CD14-positive monocyte (primary cell): ENCODE results near the gene RHOBTB3. TPM values are rescaled to one million over a fixed set of nuclear protein-coding genes. Genes with fewer than 3 reads are reported as not detected.
A peak's percentile ranks its signal among the peaks of the same experiment; 100 is the strongest.

Experiments used
- DNase-seq, 3 donors: peaks; one replicate each; pipeline ENCODE4 v3.0.0-alpha.2; 2011 to 2022
- H2AFZ ChIP-seq: 2 replicates; pipeline ENCODE4 v1.6.0; 2012; ENCODE audit warnings: mild to moderate bottlenecking, low read depth, low read length, inconsistent platforms; ENCODE audit not compliant: insufficient read depth, poor library complexity, severe bottlenecking
- H3K27ac ChIP-seq, 2 donors: 1 replicate in 1 of 2; 2 replicates in 1 of 2; pipeline ENCODE4 v1.5.1; 2012 to 2013; ENCODE audit warnings: low read length in 2 of 2, control low read depth in 1 of 2, inconsistent platforms in 1 of 2, low read depth in 1 of 2, mild to moderate bottlenecking in 1 of 2
- H3K27me3 ChIP-seq, 2 donors: one replicate each; pipeline versions ENCODE4 v1.6.0 to v1.6.1; 2011 to 2013; ENCODE audit warnings: low read length in 2 of 2; ENCODE audit not compliant: control insufficient read depth in 2 of 2, insufficient read depth in 2 of 2
- H3K36me3 ChIP-seq, 2 donors: replicated peaks in 1 of 2; 1 replicate in 1 of 2; 2 replicates in 1 of 2; pipeline versions ENCODE4 v1.5.1 to v1.6.1; 2012 to 2013; ENCODE audit warnings: low read length in 2 of 2, control low read depth in 1 of 2, inconsistent platforms in 1 of 2, mild to moderate bottlenecking in 1 of 2; ENCODE audit not compliant: insufficient read depth in 2 of 2, control insufficient read depth in 1 of 2
- H3K4me1 ChIP-seq, 2 donors: 1 replicate in 1 of 2; 2 replicates in 1 of 2; pipeline versions ENCODE4 v1.5.1 to v1.6.1; 2012 to 2013; ENCODE audit warnings: low read length in 2 of 2, control low read depth in 1 of 2, inconsistent platforms in 1 of 2, mild to moderate bottlenecking in 1 of 2, moderate library complexity in 1 of 2; ENCODE audit not compliant: insufficient read depth in 2 of 2, control insufficient read depth in 1 of 2
- H3K4me2 ChIP-seq: replicated peaks from 2 replicates; pipeline ENCODE3; 2012; ENCODE audit warnings: low read length, moderate library complexity, mild to moderate bottlenecking; ENCODE audit not compliant: poor library complexity, severe bottlenecking; ENCODE audit errors: extremely low read depth
- H3K4me3 ChIP-seq, 3 experiments: fragments of 200-600 bp in 1 of 3; sonication (generic) in 1 of 3; replicated peaks in 1 of 3; 1 replicate in 2 of 3; 2 replicates in 1 of 3; pipeline ENCODE4 v1.5.1; 2011 to 2013; ENCODE audit warnings: low read length in 3 of 3, mild to moderate bottlenecking in 3 of 3, control low read depth in 2 of 3, low read depth in 2 of 3, inconsistent platforms in 1 of 3, moderate library complexity in 1 of 3
- H3K79me2 ChIP-seq: 2 replicates; pipeline ENCODE4 v1.6.0; 2012; ENCODE audit warnings: mild to moderate bottlenecking, control low read depth, inconsistent platforms, low read length, moderate library complexity; ENCODE audit not compliant: insufficient read depth
- H3K9ac ChIP-seq: 2 replicates; pipeline ENCODE4 v1.6.0; 2017; ENCODE audit warnings: low read length, mild to moderate bottlenecking; ENCODE audit not compliant: insufficient read depth, poor library complexity, severe bottlenecking
- H3K9me3 ChIP-seq, 2 donors: replicated peaks in 1 of 2; 1 replicate in 1 of 2; 2 replicates in 1 of 2; pipeline versions ENCODE4 v1.5.1 to v1.6.1; 2012 to 2013; ENCODE audit warnings: low read length in 2 of 2, control low read depth in 1 of 2; ENCODE audit not compliant: control insufficient read depth in 1 of 2, insufficient read depth in 1 of 2
- H4K20me1 ChIP-seq: 2 replicates; pipeline ENCODE4 v1.6.0; 2012; ENCODE audit warnings: mild to moderate bottlenecking, low read length, control low read depth, moderate library complexity; ENCODE audit not compliant: insufficient read depth
- H3K27ac Mint-ChIP-seq, 7 donors: one replicate each; pipeline ENCODE4 v1.8.0; 2020; ENCODE audit warnings: mild to moderate bottlenecking in 7 of 7, mixed read lengths in 7 of 7, moderate library complexity in 6 of 7, inconsistent platforms in 2 of 7
- H3K27me3 Mint-ChIP-seq, 3 donors: one replicate each; pipeline ENCODE4 v1.8.0; 2021 to 2022; ENCODE audit warnings: low read depth in 3 of 3, mild to moderate bottlenecking in 3 of 3, mixed read lengths in 3 of 3, moderate library complexity in 3 of 3, inconsistent platforms in 1 of 3
- H3K36me3 Mint-ChIP-seq, 2 donors: one replicate each; pipeline ENCODE4 v1.8.0; 2020; ENCODE audit warnings: mixed read lengths in 2 of 2, inconsistent platforms in 1 of 2, mild to moderate bottlenecking in 1 of 2
- H3K4me1 Mint-ChIP-seq: one replicate; pipeline ENCODE4 v1.8.0; 2020; ENCODE audit warnings: mild to moderate bottlenecking, mixed read lengths
- H3K4me3 Mint-ChIP-seq, 2 donors: one replicate each; pipeline ENCODE4 v1.8.0; 2020; ENCODE audit warnings: mild to moderate bottlenecking in 2 of 2, mixed read lengths in 2 of 2, moderate library complexity in 1 of 2
- H3K9me3 Mint-ChIP-seq, 7 donors: one replicate each; pipeline ENCODE4 v1.8.0; 2020 to 2022; ENCODE audit warnings: mixed read lengths in 7 of 7, mild to moderate bottlenecking in 6 of 7, moderate library complexity in 6 of 7, inconsistent platforms in 2 of 7
- WGBS: methylation state at CpG from one replicate; pipeline ENCODE4 v1.1.5; 2013; ENCODE audit warnings: missing lambda C conversion rate; ENCODE audit not compliant: insufficient coverage; 5-methylcytosine and 5-hydroxymethylcytosine counted together
- intact Hi-C, 2 donors: fragments of 100-400 bp; cut with micrococcal nuclease; formaldehyde crosslinking; loops; one replicate each; pipeline versions ENCODE4 v1.15.0 to v1.15.1; 2023
- polyA plus RNA-seq, 3 donors: library from polyadenylated mRNA; depleted of rRNA in 1 of 3; unstranded in 2 of 3; stranded (reverse) in 1 of 3; fragments of 300-500 nt in 2 of 3; fragments of >200 nt in 1 of 3; fragmentation: Illumina TruSeq in 2 of 3; gene quantifications; 1 replicate in 2 of 3; 2 replicates in 1 of 3; pipeline ENCODE4 v1.2.3, GENCODE V29; 2012 to 2021
- TF ChIP-seq, protein P1 (sequence below): fragments of 200-600 bp; IDR thresholded peaks from one replicate; pipeline ENCODE4 v1.8.0; 2022; ENCODE audit warnings: antibody characterized with exemption, mild to moderate bottlenecking

The RHOBTB3 gene
- polyA plus RNA-seq, 3 donors = 0.41 to 1.5 (median 0.63) TPM

DNA sequence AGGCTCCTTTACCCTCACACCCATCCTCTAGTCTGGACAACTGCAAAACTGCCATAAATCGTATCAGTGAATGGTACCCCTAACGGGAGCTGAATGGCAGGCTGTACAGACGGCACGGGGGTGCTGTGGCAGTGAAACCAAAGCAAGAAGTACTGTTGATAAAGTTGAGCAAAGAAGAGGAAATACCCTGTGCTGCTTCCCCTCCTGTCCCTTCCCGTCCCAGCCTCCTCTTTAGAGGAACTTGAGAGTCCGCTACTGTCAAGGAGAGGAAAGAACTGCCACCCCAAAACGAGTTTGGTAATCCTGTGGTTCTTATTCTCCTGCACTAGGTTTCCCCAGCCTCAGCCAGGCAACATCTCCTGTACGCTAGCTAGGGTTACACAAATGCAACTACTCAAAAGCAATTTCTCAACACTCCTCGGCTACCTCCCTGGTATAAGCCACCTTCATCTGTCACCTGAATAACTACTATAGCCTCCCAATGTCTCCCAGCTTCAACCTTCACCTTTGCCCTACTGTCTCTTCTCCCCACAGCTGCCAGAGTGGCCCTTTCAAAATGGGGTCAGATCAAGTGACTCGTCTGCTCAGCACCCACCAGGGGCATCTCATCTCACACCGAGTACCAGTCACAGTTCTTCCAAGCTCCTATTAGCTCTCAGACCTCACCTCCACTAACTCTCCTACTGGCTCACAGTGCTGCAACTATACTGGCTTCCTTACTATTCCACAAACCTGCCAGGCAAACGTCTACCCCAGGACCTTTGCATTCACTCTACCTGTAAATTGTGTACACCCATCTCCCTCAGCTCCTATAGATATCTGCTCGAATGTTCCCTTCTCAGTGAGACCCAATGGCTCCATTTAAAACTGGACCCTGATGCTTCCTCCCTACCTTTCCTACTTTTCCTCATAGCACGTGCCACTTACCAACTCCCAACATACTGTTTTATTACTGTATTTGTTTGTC, 87.3 kb downstream of the RHOBTB3 start:
- Histone ChIP-seq H3K9ac (peak overlapping the region; percentile 58), H3K4me2 (peak overlapping the region; percentile 98), H3K36me3 (peaks cover 39 to 42% of the 10 kb centered on the region in 2 donors), H3K27me3 (no peaks in the 10 kb centered on the region), H3K9me3 (no peaks in the 10 kb centered on the region), H3K27ac (peak overlapping the region; percentile 84 to 92), H2AFZ (peak overlapping the region; percentile 12), H3K79me2 (peaks cover 92% of the 10 kb centered on the region), H3K4me3 (peak overlapping the region; percentile 87 to 100 (median 98)), H4K20me1 (peaks cover 88% of the 10 kb centered on the region), H3K4me1 (peaks cover 53 to 75% of the 10 kb centered on the region in 2 donors)
- peaks cover 0 to 2% (median 1%) of the 10 kb centered on the region in 3 donors for H3K27me3 Mint-ChIP-seq
- TF ChIP-seq, protein P1, sequence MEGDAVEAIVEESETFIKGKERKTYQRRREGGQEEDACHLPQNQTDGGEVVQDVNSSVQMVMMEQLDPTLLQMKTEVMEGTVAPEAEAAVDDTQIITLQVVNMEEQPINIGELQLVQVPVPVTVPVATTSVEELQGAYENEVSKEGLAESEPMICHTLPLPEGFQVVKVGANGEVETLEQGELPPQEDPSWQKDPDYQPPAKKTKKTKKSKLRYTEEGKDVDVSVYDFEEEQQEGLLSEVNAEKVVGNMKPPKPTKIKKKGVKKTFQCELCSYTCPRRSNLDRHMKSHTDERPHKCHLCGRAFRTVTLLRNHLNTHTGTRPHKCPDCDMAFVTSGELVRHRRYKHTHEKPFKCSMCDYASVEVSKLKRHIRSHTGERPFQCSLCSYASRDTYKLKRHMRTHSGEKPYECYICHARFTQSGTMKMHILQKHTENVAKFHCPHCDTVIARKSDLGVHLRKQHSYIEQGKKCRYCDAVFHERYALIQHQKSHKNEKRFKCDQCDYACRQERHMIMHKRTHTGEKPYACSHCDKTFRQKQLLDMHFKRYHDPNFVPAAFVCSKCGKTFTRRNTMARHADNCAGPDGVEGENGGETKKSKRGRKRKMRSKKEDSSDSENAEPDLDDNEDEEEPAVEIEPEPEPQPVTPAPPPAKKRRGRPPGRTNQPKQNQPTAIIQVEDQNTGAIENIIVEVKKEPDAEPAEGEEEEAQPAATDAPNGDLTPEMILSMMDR = no peak
- DNase-seq = peak; percentile 84 to 97 (median 96)
- peaks cover 78% of the 10 kb centered on the region for H3K4me1 Mint-ChIP-seq
- H3K27ac Mint-ChIP-seq = peak overlapping the region; percentile 83 to 97 (median 95)
- intact Hi-C loops = loop anchor here in 1 of 2 donors (2.0 to 5.0 kb wide), 2 partner anchors 16 to 36 kb away; no protein-coding TSS in a partner anchor
- H3K9me3 Mint-ChIP-seq = no peaks in the 10 kb centered on the region
- 15% methylated on average over 7 of the region's 14 CpGs for WGBS
- peaks cover 45 to 52% of the 10 kb centered on the region in 2 donors for H3K36me3 Mint-ChIP-seq
- H3K4me3 Mint-ChIP-seq = peak overlapping the region; percentile 97
